ENCODE data around the gene CD109. TPM values are rescaled to one million over a fixed set of nuclear protein-coding genes. Genes with fewer than 3 reads are reported as not detected.

CD109 gene
- total and polyA plus RNA-seq, 2 of the 4 experiments (the other 2 are of a cell fraction): 3.6 to 5.0 TPM

- H2BK20ac ChIP-seq (ENCODE audit: low read depth, low read length): no peak overlapping the region
- DNase-seq (no peak), ATAC-seq (ENCODE audit: low read depth) (no peak)
- no TSS peak for BruUV-seq (replicated peaks)
- no peak overlapping the region for H3K18ac ChIP-seq (ENCODE audit: low read depth, low read length)
- no peak overlapping the region for H2BK15ac ChIP-seq (ENCODE audit: low read depth, low read length)
- H2AFZ ChIP-seq (replicated peaks; ENCODE audit: low read length, poor library complexity): no peak overlapping the region
- no peak overlapping the region for H3K9ac ChIP-seq (ENCODE audit: low read depth, low read length)
- no CpG with 5 or more reads among the region's 3 CpGs for WGBS, 2 experiments (ENCODE audit: extremely low coverage in 2 of 2, insufficient read length in 1 of 2)
- no peak overlapping the region for H4K5ac ChIP-seq (ENCODE audit: low read depth, low read length)
- no peak for TF ChIP-seq MXI1 (IDR thresholded peaks at IDR 0.05; ENCODE audit: borderline replicate concordance, low read depth, low read length)
- TF ChIP-seq CTCF (conservative IDR thresholded peaks at IDR 0.05; ENCODE audit: low read depth, low read length): no peak
- TF ChIP-seq RFX5 (IDR thresholded peaks at IDR 0.05; ENCODE audit: low read depth, low read length): no peak
- TF ChIP-seq CEBPB (IDR thresholded peaks at IDR 0.05; ENCODE audit: low read depth, low read length): no peak
- no peak for TF ChIP-seq POLR2A (IDR thresholded peaks at IDR 0.05; ENCODE audit: low read depth, low read length)
- TF ChIP-seq BHLHE40 (IDR thresholded peaks at IDR 0.05; ENCODE audit: low read depth, low read length): no peak
- no peak for TF ChIP-seq RAD21 (IDR thresholded peaks at IDR 0.05; ENCODE audit: low read length)
- TF ChIP-seq USF2 (IDR thresholded peaks at IDR 0.05; ENCODE audit: low read depth, low read length): no peak
- H3K4me3 ChIP-seq (ENCODE audit: insufficient read depth, low read depth, low read length): no peak overlapping the region
- no peak overlapping the region for H2AK9ac ChIP-seq (replicated peaks; ENCODE audit: low read depth, low read length, poor library complexity)
- POLR2A ChIA-PET (ENCODE audit: unreplicated experiment): no interaction called here
- H3K23ac ChIP-seq (ENCODE audit: low read depth, low read length): no peak overlapping the region
- H4K20me1 ChIP-seq (ENCODE audit: insufficient read depth, low read length): no peaks in the 10 kb centered on the region
- peaks cover 3% of the 10 kb centered on the region; the same call in 1 of the 2 replicates for H3K4me1 ChIP-seq (ENCODE audit: control insufficient read depth, insufficient read depth, low read length)
- no peak overlapping the region for H3K14ac ChIP-seq (replicated peaks; ENCODE audit: low read depth, low read length)
- H3K4ac ChIP-seq (ENCODE audit: low read depth, low read length): no peak overlapping the region
- no peak overlapping the region for H4K91ac ChIP-seq (ENCODE audit: insufficient read depth, low read depth, low read length)
- H3K9me1 ChIP-seq (ENCODE audit: insufficient read depth, low read length): peaks cover 6% of the 10 kb centered on the region; the same call in 1 of the 2 replicates
- H3K56ac ChIP-seq (ENCODE audit: extremely low read depth, insufficient read depth, low read length): no peak overlapping the region
- no peaks in the 10 kb centered on the region for H3K36me3 ChIP-seq (ENCODE audit: control insufficient read depth, insufficient read depth, low read length)
- H3K27ac ChIP-seq (ENCODE audit: insufficient read depth, low read length): no peak overlapping the region
- H3K4me2 ChIP-seq (ENCODE audit: low read depth, low read length): no peak overlapping the region
- intact Hi-C loops (cut with micrococcal nuclease) (no loop called here), dilution Hi-C loops (cut with HindIII; ENCODE audit: low sequenced_read_pairs, unreplicated experiment) (no loop called here), in situ Hi-C loops (cut with MboI; ENCODE audit: low sequenced_read_pairs) (no loop called here)
- peaks cover 13 to 24% of the 10 kb centered on the region in 2 experiments; a peak in 3 of 4 replicates for H3K79me1 ChIP-seq (ENCODE audit: low read depth in 1 of 2, low read length in 2 of 2)
- CTCF ChIA-PET: no interaction called here
- H2BK5ac ChIP-seq (ENCODE audit: low read depth, low read length, poor library complexity, severe bottlenecking): no peak overlapping the region
- H3K9me3 ChIP-seq (ENCODE audit: control insufficient read depth, insufficient read depth, low read length): no peaks in the 10 kb centered on the region
- no peak overlapping the region for H4K8ac ChIP-seq (ENCODE audit: low read depth in 2 of 2, low read length in 2 of 2)
- peak overlapping the region; percentile 35; the same call in 1 of the 2 replicates for H2AK5ac ChIP-seq (ENCODE audit: low read depth, low read length)
- H2BK120ac ChIP-seq (ENCODE audit: low read depth, low read length): no peak overlapping the region
- H3K27me3 ChIP-seq (ENCODE audit: control insufficient read depth, insufficient read depth, low read length): no peaks in the 10 kb centered on the region
Observed at GRCh38 chr6:73657201-73657600, 38.8 kb upstream of the CD109 start.

Measured in IMR-90 (cell line).